Tibial nerve (tissue), 4 donors: Measurements from ENCODE around the gene XPO1. TPM values are rescaled to one million over a fixed set of nuclear protein-coding genes. Genes with fewer than 3 reads are reported as not detected.
"Not testable (repeated sequence)": the region's sequence is repeated elsewhere in the genome, so short reads cannot be mapped to it uniquely, and the experiment has no call there.

ENCODE experiments used
- DNase-seq, 2 donors: peaks; one replicate each; pipeline ENCODE4 v3.0.0-alpha.2; 2019; ENCODE audit warnings: low spot score in 2 of 2
- H3K27ac ChIP-seq, 4 donors: fragments of 200-600 bp; sonication (generic) in 3 of 4; one replicate each; pipeline ENCODE4 v1.5.1; 2017 to 2019; ENCODE audit warnings: mild to moderate bottlenecking in 1 of 4
- H3K27me3 ChIP-seq, 2 donors: fragments of 200-600 bp; sonication (generic) in 1 of 2; one replicate each; pipeline versions ENCODE4 v1.5.1 to v1.6.0; 2017 to 2019
- H3K36me3 ChIP-seq, 3 donors: fragments of 200-600 bp; sonication (generic); one replicate each; pipeline ENCODE4 v1.5.1; 2018 to 2019
- H3K4me1 ChIP-seq, 4 donors: fragments of 200-600 bp; sonication (generic) in 3 of 4; one replicate each; pipeline ENCODE4 v1.5.1; 2017 to 2019
- H3K4me3 ChIP-seq, 4 donors: fragments of 200-600 bp; sonication (generic) in 3 of 4; one replicate each; pipeline ENCODE4 v1.5.1; 2017 to 2019; ENCODE audit warnings: mild to moderate bottlenecking in 1 of 4, moderate library complexity in 1 of 4
- H3K9me3 ChIP-seq, 4 donors: fragments of 200-600 bp; sonication (generic) in 3 of 4; one replicate each; pipeline ENCODE4 v1.5.1; 2017 to 2019
- EP300 ChIP-seq, 2 donors: sonication (generic); formaldehyde crosslinking; IDR thresholded peaks; one replicate each; pipeline ENCODE4 v1.6.1; 2017; ENCODE audit warnings: antibody characterized with exemption in 2 of 2, mild to moderate bottlenecking in 1 of 2
- POLR2A ChIP-seq, 2 donors: fragments of 450-650 bp; IDR thresholded peaks; one replicate each; pipeline ENCODE4 v1.6.1; 2017; ENCODE audit warnings: antibody characterized with exemption in 2 of 2, mild to moderate bottlenecking in 2 of 2, moderate library complexity in 2 of 2
- WGBS, 2 donors: methylation state at CpG; one replicate each; pipeline ENCODE4 v1.1.5; 2018; 5-methylcytosine and 5-hydroxymethylcytosine counted together
- total RNA-seq, 4 donors: library from RNA; depleted of rRNA; stranded (reverse); fragments of >200 nt; gene quantifications; one replicate each; pipeline ENCODE4 v1.1.0, GENCODE V29; 2016
- TF ChIP-seq, protein P1 (sequence below), 5 experiments: fragments of 200-600 bp in 3 of 5; fragments of 450-650 bp in 2 of 5; sonication (generic) in 3 of 5; IDR thresholded peaks; one replicate each; pipeline ENCODE4 v1.5.1; 2016 to 2019; ENCODE audit warnings: antibody characterized with exemption in 5 of 5, mild to moderate bottlenecking in 3 of 5, moderate library complexity in 2 of 5

The XPO1 gene
- total RNA-seq, 4 donors from 2014 or later, result 100 to 151 (median 112) TPM

DNA sequence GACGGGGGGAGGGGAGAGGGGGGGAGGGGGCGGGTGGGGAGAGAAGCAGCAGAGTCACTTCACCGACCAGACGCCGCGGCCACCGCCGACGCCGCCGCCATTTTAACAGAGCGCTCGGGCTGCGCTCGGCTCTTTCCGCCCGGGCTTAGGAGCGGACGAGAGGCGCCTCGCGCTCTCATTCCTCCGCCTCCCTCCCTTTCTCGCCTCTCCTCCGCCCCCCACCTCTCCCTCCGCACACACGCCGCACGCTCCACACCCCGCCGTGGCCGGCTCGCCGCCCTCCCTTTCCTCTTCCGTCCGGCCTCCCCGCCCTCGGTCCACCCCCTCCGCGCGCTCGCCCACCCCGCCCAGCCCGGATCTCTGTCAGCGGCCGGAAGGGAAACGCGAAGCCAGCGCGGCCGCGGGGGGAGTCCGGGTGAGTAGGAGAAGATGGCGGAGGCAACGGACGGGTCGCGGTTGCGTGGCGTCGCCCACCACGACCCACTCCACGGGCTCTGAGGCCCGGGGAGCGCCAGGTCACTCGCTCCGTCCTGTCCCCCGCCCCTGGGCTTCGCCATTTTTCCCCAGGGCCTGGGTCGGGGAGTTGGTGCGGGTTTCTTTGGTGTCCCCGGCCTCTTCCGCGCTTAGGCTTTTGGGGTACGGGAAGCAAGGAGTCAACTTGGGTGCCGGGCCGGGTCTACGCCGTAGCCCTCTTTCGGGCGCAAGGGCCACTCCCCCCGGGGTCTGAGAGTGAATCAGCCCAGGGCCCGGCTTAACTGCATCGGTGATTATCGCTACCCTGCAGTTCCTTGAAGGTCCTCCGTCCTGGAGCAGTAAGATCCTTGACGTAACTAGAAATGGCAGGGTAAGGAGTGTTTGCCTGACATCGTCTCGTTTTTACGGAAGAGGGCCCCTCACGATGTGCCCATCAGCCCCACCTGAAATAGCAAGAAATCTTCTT lies 66.9 kb downstream of the XPO1 start, which contains the start of gene USP34:
Gene USP34, minus strand, starts transcription at position 123 of the 940 bp plus-strand sequence. CDS start 395 bp downstream, outside the sequence.
- Histone ChIP-seq H3K36me3 (peaks cover 0 to 12% (median 2%) of the 10 kb centered on the region in 3 donors), H3K27me3 (no peaks in the 10 kb centered on the region), H3K9me3 (no peaks in the 10 kb centered on the region), H3K4me3 (peak within 1 kb of the TSS; percentile 86 to 98 (median 92)), H3K27ac (peak within 1 kb of the TSS; percentile 99), H3K4me1 (peaks cover 0 to 41% (median 3%) of the 10 kb centered on the region in 4 donors)
- DNase-seq, result peak; percentile 88
- WGBS, 2 donors, result 0 to 1% methylated on average over 84 to 88 of the region's 91 CpGs
- TF ChIP-seq, protein P1, sequence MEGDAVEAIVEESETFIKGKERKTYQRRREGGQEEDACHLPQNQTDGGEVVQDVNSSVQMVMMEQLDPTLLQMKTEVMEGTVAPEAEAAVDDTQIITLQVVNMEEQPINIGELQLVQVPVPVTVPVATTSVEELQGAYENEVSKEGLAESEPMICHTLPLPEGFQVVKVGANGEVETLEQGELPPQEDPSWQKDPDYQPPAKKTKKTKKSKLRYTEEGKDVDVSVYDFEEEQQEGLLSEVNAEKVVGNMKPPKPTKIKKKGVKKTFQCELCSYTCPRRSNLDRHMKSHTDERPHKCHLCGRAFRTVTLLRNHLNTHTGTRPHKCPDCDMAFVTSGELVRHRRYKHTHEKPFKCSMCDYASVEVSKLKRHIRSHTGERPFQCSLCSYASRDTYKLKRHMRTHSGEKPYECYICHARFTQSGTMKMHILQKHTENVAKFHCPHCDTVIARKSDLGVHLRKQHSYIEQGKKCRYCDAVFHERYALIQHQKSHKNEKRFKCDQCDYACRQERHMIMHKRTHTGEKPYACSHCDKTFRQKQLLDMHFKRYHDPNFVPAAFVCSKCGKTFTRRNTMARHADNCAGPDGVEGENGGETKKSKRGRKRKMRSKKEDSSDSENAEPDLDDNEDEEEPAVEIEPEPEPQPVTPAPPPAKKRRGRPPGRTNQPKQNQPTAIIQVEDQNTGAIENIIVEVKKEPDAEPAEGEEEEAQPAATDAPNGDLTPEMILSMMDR (IDR thresholded peaks at IDR 0.05), result peak in 1 of 5 experiments; percentile 35
- TF ChIP-seq POLR2A (IDR thresholded peaks at IDR 0.05), result peak; percentile 69 to 95
- TF ChIP-seq EP300 (IDR thresholded peaks at IDR 0.05), result peak; percentile 23 to 96

DNA sequence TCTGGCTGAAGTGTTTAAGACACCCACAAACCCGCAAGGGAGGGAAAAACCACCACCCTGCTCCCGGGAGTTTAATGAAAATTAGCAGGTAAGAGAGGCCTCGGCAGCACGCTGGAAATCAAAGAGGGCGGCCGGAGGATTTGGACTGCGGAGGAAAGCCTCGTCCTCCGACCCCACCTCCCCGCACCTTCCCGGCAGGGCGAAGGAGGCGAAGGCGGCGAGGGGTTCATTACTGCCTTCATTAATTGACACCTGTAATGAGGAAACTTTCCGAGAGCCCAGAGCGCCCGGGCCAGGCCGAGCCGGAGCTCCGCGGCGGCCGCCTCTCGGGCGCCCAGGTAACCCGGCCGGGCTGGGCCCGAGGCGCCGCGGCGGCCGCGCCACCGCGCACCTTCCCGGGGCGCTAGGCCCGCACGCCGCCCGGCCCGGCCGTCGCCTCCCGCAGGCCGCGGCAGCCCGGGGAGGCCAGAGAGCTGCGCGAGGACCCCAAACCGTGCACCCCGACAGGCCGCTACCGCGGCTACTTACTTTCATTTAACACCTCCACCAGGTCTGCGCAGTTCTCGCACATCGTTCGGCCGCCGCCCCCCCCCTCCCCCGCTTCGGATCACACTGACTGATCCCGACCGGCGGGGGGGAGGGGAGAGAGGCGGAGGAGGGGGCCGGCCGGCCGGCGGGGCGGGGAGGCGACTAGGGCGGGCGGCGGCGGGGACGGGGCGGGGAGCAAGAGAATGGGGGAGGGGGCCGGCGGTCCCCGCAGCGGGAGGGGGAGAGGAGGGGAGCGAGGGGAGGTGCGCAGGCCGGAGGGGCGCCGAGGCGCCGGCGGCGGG lies 67.8 kb downstream of the XPO1 start:
- peak overlapping the region; percentile 99 for H3K27ac ChIP-seq
- H3K4me3 ChIP-seq, result peak overlapping the region; percentile 86 to 98 (median 92)
- H3K27me3 ChIP-seq, result no peaks in the 10 kb centered on the region
- H3K36me3 ChIP-seq, result peaks cover 0 to 6% (median 2%) of the 10 kb centered on the region in 3 donors
- WGBS, 2 donors, result 0 to 1% methylated on average over 17 to 33 of the region's 94 CpGs
- DNase-seq, result peak; percentile 80 to 86
- TF ChIP-seq POLR2A (IDR thresholded peaks at IDR 0.05) (peak in 1 of 2 donors; percentile 20), EP300 (IDR thresholded peaks at IDR 0.05) (no peak)
- peaks cover 0 to 43% (median 3%) of the 10 kb centered on the region in 4 donors for H3K4me1 ChIP-seq
- H3K9me3 ChIP-seq, result no peaks in the 10 kb centered on the region

DNA sequence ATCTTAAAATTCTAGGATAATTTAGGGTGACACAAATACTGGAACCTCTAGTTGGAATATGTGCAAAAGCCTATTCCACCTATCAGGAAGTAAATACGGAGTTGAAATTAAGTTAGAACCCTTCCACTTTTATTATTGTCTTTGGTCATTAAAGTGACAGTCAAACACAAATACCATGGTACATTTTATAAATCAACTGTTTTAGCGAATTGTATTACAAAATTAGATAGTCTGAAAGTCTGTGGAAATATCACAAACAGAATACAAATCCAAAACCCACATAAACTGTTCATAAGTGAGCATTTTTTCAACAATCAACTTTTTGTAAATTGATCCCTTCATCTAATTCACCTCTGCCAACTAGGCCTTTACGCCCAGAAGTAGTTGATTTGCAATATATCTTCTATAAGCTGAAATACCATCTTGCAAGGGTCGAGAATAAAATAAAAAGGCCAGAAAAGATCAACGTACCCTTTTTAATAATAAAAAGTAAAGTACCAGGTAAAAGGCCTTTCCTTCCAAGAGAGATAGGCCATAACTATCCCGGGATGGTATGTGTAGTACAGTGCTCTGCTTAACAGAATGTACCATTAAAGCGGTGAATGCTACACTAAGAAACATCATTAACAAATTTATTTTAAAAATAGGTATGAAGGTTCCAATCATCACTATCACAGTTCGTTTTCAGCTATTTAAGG lies 68.6 kb downstream of the XPO1 start:
- TF ChIP-seq POLR2A (IDR thresholded peaks at IDR 0.05) (no peak), EP300 (IDR thresholded peaks at IDR 0.05) (no peak)
- TF ChIP-seq, protein P1 (IDR thresholded peaks at IDR 0.05), result no peak
- Histone ChIP-seq H3K27me3 (no peaks in the 10 kb centered on the region), H3K9me3 (no peaks in the 10 kb centered on the region), H3K36me3 (peaks cover 0 to 5% (median 2%) of the 10 kb centered on the region in 3 donors), H3K4me3 (peak overlapping the region; percentile 86 to 98 (median 92)), H3K4me1 (peaks cover 0 to 46% (median 3%) of the 10 kb centered on the region in 4 donors), H3K27ac (peak overlapping the region; percentile 99)
- 4 to 5% methylated on average over 8 of the region's 8 CpGs for WGBS, 2 donors
- DNase-seq, result no peak

GRCh38 chr2:61468231-61468630 lies 69.9 kb downstream of the XPO1 start:
- H3K9me3 ChIP-seq, DNase-seq, H3K27ac ChIP-seq, H3K4me3 ChIP-seq, H3K36me3 ChIP-seq, H3K27me3 ChIP-seq: not testable (repeated sequence)
- 87 to 89% methylated on average over 10 of the region's 10 CpGs for WGBS, 2 donors
- peaks cover 0 to 42% (median 3%) of the 10 kb centered on the region in 4 donors for H3K4me1 ChIP-seq

DNA sequence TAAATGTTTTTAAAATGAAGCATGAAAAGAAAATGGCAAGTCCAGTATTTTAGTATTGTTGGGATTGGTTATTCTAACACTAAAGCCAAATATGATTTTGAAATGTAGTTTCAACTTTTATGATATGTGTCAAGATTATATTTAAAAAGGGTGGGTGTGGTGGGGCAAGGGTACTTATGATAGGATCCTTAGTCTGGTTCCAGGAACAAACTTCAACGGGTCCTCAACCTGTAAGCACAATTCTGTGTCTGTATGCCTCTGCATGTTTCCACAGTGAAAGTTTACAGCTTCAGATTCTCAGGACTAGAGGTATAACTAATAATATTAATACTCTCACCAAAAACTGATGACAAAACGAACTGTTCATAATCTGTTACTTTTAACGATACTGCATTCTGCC lies 73.1 kb downstream of the XPO1 start:
- Histone ChIP-seq H3K9me3 (no peaks in the 10 kb centered on the region), H3K27ac (no peak overlapping the region), H3K36me3 (peaks cover 0 to 5% (median 2%) of the 10 kb centered on the region in 3 donors), H3K4me3 (no peak overlapping the region), H3K27me3 (no peaks in the 10 kb centered on the region), H3K4me1 (peaks cover 0 to 43% (median 3%) of the 10 kb centered on the region in 4 donors)
- DNase-seq, result no peak
- TF ChIP-seq, protein P1 (IDR thresholded peaks at IDR 0.05), result no peak
- no peak for TF ChIP-seq POLR2A (IDR thresholded peaks at IDR 0.05)
- TF ChIP-seq EP300 (IDR thresholded peaks at IDR 0.05), result no peak
- WGBS, 2 donors, result 70 to 72% methylated on average over 3 of the region's 3 CpGs
